ENCODE results near the gene CCR1. TPM values are rescaled to one million over a fixed set of nuclear protein-coding genes. Genes with fewer than 3 reads are reported as not detected.

The CCR1 gene
- total RNA-seq, 1 donor from 2014 or later, result 0.20 TPM

- H3K27ac Mint-ChIP-seq (ENCODE audit: unreplicated experiment), result no peak overlapping the region
- Histone ChIP-seq H3K9ac (ENCODE audit: low read length) (no peak overlapping the region), H4K20me1 (ENCODE audit: insufficient read depth, low read length) (no peaks in the 10 kb centered on the region), H3K4me3 (ENCODE audit: insufficient read depth, low read depth, low read length) (no peak overlapping the region), H3K4me1 (ENCODE audit: insufficient read depth, low read length) (no peaks in the 10 kb centered on the region), H3K36me3 (ENCODE audit: insufficient read depth, low read length) (no peaks in the 10 kb centered on the region), H3K27me3 (ENCODE audit: insufficient read depth, low read length) (peaks cover 3% of the 10 kb centered on the region), H3K79me2 (ENCODE audit: insufficient read depth, low read length) (no peaks in the 10 kb centered on the region), H3K4me2 (ENCODE audit: low read length) (no peak overlapping the region), H2AFZ (ENCODE audit: low read depth, low read length) (no peak overlapping the region), H3K27ac (ENCODE audit: low read depth, low read length) (no peak overlapping the region), H3K9me3 (ENCODE audit: insufficient read depth, low read depth, low read length) (no peaks in the 10 kb centered on the region)
- no peak overlapping the region for H3K4me3 Mint-ChIP-seq (ENCODE audit: unreplicated experiment)
- peaks cover 1% of the 10 kb centered on the region for H3K9me3 Mint-ChIP-seq (ENCODE audit: unreplicated experiment)
- no peaks in the 10 kb centered on the region for H3K4me1 Mint-ChIP-seq (ENCODE audit: low read depth, unreplicated experiment)
- FAIRE-seq (no peak), DNase-seq (ENCODE audit: low read depth) (no peak)
- no peaks in the 10 kb centered on the region for H3K36me3 Mint-ChIP-seq (ENCODE audit: low read depth, unreplicated experiment)
- H3K27me3 Mint-ChIP-seq (ENCODE audit: low read depth, unreplicated experiment), result peaks cover 3% of the 10 kb centered on the region
- TF ChIP-seq CTCF (IDR thresholded peaks at IDR 0.05; ENCODE audit: insufficient read depth, low read depth, low read length) (no peak), EZH2 (IDR thresholded peaks at IDR 0.05; ENCODE audit: insufficient read depth, low read length) (no peak)
Measured at GRCh38 chr3:46154311-46154710, 53.8 kb downstream of the CCR1 start.

Other genes starting within 250 kb of the CCR1 start
- 19.7 and 20.9 TPM in 2 replicates for gene FYCO1, start 212.5 kb downstream of the CCR1 start, total RNA-seq
- gene XCR1, start 180.8 kb downstream of the CCR1 start, total RNA-seq, result not detected in 2 replicates
- gene CCR3, start 34.1 kb upstream of the CCR1 start, total RNA-seq, result not detected in 2 replicates
- not detected in 2 replicates for gene CCR2, start 145.8 kb upstream of the CCR1 start, total RNA-seq
- not detected in 2 replicates for gene CCR5, start 162.6 kb upstream of the CCR1 start, total RNA-seq
- gene CCRL2, start 198.9 kb upstream of the CCR1 start, total RNA-seq, result 0.17 TPM in 1 of 2 replicates, not detected in the other

Measured in astrocyte (in vitro differentiated cells and primary cell).